GM18502 (cell line): Measurements from ENCODE around the gene ABCA4.

Source experiments
- ATAC-seq: cut with Tn5 transposase; IDR thresholded peaks from one replicate; pipeline ENCODE4 v1.9.1; 2021; ENCODE audit warnings: mild to moderate bottlenecking; ENCODE audit not compliant: unreplicated experiment, poor library complexity

ABCA4 gene

DNA sequence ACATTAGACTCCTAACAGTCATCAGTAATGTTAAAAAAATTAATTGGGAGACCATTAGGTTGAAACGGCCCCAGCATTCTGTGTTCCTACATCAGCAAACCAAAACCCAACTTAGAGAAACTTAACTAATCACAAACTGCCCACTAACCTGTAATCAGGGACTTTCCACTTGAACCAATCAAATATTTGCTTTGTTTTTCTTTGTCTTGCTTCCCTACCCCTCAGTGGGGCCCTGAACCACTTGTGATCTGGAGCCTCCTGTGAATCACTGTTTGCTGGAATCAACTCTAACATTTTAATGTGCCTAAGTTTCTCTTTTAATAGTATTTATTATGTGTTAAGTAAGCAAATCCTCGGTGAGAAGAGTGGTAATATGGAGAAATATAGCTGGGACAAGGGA lies 64.0 kb downstream of the ABCA4 start:
- no peak for ATAC-seq

DNA sequence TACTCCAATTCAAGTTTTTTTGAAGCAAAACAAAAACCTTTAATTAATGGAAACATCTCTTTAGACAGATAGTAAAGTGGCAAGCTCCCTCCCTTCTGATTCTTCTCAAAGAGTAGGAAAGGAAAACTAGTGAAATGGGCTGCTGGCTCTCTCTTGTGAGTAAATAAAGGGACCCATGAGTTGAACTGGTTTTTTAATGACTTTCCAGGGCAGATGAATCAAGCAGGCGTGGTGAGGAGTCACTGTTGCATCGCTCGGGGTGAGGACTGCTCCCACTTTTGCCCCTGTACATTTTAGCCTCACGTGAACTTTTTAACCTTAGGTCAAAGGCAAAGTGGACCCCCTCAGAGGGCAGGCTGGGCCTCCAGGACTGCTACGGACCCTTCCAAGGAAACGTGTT lies 64.8 kb downstream of the ABCA4 start:
- no peak for ATAC-seq

DNA sequence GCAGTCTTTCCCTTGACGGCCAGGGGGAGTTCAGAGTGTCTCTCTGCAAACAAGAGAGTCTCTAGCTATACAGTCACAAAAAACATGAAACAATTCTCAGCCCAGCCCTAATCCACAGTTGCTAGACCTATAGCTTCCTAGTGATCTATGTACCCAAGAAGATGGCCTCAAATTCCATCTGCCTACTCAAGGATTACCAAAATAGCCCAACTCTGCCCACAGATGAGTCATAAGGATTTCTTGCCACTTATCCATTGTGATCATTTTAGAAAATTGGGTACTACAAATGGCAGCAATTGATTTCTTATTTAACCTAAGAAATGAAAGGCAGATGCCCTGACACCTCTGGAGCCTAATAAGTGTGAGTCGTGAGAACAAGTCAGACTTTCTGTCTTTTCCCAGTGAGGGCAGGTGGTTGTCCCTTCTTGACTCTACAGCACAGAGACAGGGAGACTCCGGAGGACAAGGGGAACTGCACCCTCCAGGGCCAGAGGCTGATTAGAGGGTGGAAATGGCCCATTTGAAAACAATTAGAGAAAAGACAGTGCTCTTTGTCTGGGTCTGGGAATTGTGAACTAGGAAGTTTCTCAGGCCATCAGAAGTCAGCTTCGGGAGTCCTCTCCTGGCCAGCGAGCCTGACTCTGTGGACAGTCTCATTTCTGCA lies 65.4 kb downstream of the ABCA4 start:
- no peak for ATAC-seq

DNA sequence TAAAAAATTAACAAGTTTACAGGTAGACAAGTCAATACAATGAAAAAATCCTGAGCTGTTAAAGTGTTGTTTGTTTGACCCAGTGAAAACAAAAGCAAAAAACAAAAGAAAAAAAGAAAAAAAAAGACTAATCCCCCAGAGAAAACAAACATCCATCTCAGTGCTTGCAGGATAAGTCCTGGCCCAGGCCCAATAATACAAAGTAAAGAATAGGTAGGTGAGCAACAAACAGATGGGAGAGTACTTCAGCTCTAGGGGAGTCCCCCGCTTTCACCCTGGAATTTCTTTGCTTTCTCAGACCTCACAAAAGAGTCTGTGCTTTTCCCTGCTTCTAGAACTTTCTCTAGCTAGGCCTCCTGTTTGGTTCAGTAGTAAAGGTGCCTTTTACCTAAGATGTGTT lies 70.3 kb downstream of the ABCA4 start:
- no peak for ATAC-seq

DNA sequence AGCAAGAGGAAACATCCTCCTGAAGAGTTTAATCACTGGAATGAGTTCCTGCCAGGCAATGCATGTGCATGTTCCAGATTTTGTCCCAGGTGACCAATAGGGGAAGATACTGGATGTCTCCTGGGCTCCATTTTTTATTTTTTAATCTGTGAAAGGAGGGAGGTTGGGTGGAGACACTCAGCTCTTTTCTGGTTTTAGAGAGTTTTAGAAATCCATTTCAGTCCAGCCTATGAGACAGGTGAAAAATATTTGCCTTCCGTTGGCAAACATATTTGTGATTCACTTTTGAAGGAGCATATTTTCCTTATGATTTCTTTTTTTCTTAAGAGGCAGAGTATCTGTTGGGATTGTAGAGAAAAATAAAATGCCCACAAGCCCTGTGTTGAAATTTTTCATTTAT lies 70.7 kb downstream of the ABCA4 start:
- no peak for ATAC-seq

DNA sequence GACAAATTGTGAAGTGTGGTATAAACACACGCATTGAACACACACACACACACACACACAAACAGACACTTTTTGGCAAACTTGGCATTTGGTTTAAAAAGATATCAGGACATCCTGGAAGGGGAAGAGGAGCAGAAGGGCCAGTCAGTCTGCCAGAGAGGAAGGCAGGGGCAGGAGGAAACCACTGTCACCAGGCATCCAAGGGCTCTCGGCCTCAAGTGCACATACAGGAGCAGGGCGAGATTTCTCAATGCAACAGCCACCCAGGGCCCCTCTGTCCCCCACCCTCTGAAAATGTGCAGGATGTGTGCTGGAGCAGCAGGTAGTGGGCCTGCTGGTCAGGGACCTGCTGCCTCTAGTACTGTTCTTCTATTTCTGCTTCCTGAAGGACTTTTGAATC lies 71.2 kb downstream of the ABCA4 start:
- ATAC-seq, result no peak

DNA sequence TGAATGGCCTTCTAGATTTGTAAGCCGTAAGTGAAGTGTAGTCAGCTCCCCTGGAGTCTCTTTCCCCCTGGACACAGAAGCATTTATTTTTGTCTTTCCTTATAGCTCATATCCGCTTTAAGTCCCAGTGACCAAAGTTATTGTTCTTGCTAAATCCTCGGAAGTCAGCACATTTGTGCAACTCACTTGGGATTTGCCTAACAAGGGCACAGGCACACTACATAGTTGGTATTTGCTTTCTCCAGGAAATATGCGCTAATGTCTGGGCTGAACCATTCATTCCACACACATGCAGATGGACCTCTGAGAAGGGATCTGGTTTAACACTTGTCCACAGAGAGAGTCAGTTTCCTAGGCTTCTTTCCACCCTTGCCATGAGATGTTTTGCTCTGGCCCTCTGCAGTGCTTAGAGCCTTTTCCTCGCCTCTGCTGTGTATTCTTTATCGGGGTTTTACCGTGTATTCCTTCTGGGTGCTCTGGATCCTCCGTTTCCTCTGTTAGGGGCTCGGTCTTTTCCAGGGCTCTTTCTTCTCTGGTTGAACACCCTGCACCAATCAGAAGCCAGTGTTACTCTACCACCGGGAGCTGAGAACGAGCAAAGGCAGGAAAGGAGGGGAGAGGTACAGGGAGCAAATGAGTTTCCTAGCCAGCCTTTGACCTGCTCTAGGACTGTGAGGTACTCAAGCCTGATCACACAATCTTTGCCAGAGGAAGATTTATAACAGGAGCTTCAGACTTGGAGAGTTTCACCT lies 72.4 kb downstream of the ABCA4 start:
- no peak for ATAC-seq

DNA sequence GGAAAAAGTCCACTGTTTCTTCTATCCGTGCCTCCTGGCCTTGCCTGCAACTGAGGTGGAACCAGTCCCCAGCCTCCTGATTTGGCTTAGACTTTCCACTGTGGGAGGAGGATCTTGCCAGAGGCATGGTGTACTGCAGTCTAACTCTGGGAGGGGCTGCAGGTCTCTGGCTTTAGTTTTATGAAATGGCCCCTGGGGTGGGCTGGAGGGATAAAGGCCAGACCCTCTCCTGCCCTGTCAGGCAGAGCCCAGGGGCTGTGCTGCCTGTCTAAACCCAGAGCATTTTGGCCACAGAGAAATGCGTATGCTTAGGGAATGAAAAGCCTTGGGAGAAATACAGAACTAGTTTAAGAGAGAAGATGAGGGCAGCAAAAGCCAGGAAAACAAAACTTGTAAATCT lies 73.0 kb downstream of the ABCA4 start:
- ATAC-seq, result no peak

DNA sequence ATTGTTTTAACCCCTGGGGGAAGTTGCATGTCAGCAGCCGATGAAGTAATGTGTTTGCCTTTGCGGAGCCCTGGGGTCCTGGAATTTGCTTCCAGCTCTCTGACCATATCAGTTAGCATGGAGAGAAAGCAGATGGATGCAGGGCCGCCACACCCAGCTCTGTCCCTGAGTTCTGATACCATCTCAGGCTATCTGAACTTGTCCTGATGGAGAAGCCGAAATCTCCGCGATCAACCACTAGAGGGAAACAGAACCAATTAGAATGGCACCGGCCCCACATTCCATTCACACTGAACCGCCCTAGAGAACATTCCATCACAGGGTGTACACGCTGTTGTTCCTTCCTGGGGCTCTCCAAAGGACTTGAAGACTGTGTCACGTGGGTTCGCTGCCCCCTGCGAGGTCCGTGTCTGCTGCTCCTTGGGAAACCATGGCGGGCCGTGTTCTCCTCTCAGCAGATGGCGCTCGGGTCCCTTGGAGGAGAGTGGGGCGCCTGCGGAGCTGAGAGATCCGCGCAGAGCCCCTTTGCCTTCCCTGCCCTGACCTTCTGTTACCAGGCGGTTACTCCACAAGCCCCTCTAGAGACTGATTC lies 75.4 kb downstream of the ABCA4 start:
- no peak for ATAC-seq

DNA sequence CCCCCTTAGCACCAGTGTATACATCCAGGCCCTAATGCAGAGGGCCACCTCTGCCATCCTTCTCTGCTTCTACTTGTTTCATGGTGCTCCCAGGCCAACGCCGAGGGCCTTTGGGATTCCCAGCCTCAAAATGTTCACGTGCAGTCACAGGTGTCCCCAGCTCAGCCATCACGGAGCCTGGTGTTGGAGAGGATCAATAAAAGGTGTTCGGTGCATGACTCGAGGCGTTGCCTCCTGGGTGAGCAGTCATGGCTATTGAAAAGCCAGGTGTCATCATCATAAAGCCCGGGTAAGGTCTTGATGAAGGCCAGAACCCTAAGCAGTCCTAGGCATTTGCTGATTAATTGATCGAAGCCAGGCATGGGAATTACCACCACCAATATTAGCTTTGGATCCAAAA lies 76.1 kb downstream of the ABCA4 start:
- no peak for ATAC-seq

DNA sequence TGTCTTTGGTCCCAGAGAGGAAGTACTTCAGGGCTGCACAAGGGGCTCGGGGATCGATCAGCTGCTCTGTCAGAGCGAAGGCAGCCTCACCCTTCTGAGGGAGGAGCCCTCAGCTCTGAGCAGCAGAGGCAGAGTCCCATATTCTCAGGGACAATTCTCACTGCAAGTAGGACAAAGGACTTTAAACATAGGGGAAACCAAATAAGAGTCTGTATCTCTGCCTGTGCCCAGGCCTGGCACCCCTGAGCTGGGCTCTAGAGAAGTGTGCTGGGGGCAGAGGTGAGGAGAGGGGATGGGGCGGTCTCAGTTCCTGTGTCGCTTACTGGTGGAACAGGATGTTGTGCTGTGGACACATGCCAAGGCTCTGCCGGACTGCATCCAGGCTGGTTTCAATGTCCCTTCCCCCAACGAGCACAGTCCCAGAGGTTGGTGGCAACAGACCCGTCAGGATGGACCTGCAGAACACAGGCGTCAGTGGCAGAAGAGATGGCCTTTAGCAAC lies 76.6 kb downstream of the ABCA4 start:
- ATAC-seq, result no peak

DNA sequence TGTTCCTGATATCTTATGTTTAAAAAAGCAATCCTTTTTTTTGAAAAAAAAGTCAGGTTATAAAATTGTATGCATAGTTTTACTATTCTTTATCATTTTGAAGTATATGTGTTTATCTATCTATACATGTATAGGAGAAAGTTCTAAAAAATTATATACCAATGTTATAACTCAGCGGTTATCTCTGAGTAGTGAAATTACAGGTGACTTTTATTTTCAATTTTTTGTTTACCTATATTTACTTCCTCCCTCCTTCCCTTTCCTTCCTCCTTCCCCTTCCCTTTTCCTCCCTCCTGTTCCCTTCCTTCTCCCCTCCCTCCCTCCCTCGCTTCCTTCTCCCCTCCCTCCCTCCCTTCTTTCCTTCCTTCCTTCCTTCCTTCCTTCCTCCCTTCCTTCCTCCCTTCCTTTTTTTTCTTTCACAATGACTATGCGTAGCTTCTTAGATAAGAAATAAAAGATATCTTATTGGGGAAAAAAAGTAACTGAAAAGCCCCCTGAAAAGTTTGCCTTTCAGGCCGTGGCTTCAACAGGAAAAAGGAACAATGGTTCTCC lies 77.1 kb downstream of the ABCA4 start:
- ATAC-seq, result no peak

DNA sequence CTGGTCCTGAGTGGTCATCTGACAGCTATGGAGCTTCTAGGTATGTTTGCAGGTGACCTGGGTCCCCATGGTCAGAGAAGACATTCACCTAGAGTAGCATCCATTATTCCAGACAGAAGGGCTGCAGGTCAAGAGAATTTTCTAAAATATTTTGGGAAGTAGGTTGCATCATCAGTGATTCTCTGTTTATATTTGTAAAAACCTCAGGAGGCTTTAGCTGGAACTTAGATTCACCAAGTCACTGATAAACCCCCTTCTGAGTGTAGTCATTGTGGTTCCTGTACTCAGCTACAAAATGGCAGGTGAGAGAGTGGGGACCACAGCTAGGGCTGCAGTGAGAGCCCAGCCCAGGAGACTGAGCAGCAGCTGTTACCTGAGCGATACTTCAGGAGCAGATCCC lies 78.6 kb downstream of the ABCA4 start:
- ATAC-seq, result no peak

DNA sequence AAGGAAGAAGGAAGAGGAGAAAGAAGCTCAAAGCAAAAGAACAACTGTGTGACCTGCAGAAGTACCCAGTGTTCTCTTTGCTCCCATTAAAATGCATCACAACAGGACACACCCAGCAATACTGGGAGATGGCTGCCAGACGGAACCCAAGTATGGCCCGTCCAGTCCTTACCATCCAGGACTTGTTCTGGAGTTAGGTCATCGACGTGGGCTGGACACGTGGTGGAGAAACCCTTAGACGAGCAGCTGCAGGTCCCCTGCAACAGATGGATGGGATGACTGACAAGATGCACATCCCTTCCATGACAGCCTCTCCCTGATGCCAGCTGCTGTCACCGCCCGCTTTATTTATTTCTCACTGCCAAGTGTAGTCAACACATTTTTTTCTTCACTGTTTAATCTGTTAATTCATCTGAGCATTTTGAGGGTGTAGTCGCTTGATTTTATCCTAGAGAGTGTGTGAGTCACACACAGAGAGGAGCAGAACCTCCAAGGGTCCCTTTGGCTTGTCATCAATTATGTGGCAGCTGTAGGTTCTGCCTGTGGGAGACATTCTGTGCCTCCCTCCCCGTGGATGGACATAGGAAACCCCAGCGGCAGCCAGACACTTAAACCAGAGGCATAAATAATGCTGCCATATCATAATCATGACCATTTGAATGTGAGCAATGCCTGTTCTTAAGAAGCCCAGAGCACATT lies 80.9 kb downstream of the ABCA4 start:
- ATAC-seq, result no peak

DNA sequence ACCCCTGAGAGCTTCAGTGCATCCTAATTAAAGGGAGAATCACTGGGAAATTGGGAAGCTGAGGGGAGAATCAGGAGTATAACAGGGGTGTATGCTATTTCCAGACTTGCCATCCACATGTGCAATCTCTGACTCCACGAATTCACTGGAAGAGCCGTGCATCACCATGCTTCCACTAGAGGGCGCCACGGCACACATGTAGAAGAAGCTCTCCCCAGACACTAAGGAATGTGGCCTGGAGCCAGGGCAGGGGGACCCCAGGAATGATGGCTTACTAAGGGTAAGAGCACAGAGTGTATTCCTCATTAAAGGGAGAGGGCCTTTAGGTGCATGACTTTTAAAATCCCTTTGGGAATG lies 81.5 kb downstream of the ABCA4 start:
- no peak for ATAC-seq

DNA sequence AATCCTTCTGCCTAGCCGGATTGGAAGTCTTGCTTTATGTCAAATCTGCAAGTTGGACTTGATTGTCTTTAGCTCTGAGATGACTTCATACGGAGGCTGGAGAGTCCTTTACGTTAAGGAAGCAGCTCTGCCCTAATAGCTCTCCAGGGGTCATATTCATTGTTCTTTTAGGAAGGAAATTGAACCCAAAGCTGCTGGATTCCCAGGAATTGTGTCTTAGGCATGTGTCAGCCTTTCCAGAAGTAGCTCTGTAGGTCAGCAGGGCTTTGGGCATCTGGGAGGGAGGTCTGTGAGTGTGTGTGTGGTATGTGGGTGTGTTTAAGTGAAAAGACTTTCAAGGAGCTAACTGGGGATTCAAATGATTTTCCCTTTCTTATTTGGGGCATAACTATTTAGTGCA lies 82.4 kb downstream of the ABCA4 start:
- ATAC-seq, result no peak

DNA sequence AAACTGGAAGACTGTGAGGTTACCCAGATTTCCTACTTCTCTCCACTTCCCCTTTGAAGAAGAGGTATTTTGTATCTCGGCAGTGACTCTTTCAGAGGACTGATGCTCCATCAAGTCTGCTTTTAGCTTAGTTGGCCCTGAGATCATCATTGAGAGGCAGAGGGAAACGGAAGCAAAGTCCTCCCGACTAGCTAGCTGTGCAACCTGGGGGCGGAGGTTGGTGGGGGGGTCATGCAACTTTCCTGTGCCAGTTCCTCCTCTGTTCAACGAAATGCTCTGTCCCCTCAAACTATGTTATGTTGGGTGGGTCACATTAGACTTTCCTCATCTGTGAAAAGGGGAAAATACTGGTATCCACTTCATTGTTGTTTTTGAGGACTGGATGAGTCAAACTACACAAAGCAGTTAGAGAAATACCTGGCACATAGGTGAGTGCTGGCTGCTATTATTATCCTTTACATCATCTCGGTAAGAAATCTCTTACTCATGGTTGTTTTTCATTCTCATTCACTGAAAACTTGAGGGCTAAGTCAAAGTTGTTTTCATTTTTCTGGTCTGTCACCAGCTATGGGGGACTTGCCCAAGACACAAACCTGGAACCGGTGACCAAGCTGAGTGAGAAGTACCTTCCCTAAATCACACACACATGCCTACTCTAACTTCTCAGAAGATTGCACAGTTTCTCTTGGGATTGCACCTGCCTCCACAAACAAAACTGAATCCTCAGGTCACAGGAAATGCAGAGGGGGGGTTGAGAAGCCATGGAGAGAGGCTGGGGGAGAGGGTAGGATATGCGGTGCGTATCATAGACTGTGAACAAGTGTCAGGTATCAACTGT lies 83.3 kb downstream of the ABCA4 start:
- ATAC-seq, result no peak

DNA sequence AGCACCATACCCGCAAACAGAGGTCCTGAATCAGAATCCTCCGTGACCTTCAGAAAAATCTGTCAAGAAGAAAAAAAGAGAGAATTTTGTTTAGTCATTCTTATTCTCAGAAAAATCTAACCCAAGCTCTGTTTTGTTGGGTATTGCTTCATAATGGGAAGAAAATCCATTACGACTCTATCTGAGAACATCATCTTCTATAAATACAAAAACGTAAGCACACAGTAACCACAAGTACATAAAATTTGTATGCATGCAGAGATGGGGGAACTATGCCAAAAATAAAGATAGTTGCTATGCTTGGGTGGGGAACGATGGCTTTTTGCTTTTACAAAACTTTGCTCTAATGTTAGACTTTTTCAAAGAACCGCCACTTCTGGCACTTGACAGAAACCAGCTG lies 84.2 kb downstream of the ABCA4 start:
- no peak for ATAC-seq

DNA sequence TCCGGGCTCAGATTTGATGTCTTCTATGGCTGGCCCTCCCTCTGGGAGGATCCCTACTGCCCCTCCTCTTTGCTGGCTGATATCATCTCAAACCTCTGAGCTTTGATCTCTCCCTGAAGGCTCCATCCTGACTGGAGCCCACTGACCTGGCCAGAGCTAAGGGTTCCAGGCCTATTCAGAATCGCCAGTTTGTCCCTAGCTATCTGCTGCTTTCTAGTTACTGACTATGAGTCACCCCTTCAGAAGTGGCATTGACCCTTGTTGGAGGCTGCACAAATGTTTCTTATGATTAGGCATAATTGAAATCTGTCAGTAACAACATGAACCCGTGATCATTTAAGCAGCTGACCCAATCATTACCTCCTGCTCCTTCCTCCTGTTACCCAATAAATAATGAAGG lies 87.1 kb downstream of the ABCA4 start:
- no peak for ATAC-seq

DNA sequence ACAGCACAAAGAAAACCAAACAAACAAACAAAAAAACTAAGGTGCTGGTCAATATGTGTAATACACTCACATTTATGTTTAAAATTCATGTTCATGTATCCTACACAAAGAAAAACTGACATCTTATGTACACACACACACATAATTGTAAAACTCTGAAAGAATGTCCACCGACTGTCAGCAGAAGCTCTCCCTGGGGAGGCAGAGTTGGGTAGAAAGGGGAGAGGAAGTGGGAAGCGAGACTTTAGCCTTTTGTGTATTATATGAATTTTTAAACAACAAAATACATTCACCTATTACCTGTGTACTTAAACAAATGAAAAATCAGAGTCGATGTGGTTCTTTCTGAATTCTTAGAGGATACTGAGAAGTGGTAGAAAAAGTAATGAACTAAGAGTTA lies 88.3 kb downstream of the ABCA4 start:
- ATAC-seq, result no peak
